ENCODE measurements around the gene GRIK5.
A peak's percentile ranks its signal among the peaks of the same experiment; 100 is the strongest.

Gene GRIK5

DNA sequence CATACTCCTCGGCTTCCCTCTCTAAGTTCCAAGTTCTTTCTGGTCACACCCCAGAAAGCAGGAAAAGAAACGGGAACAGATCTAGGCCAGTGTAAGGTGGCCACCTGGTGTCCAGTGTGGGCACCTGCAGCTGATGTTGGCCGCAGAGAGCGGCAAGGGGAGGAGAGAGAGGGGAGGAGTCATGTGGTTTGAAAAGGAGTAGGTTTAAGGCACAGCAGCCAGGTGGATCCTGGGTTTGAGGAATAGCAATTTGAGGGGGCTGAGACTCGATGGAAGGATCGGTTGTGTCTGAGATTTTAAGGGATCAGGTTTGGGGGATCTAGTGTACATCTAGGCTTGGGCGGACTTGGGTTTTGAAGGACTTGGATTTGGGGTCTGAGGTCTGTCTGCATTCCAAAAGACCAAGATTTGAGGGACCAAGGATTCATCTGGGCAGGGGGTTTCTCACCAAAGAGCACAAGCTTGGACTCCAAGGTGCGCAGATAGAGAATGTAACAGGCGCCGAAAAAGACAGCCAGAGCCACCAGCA lies 112.1 kb downstream of the GRIK5 start:
- no peaks in the 10 kb centered on the region for H3K27me3 ChIP-seq (ENCODE audit: insufficient read depth, insufficient read length)
- peak overlapping the region; percentile 91 for H3K9ac ChIP-seq (ENCODE audit: insufficient read length, low read depth)
- H3K9me3 ChIP-seq (ENCODE audit: insufficient read depth, low read length), result no peaks in the 10 kb centered on the region
- peak; percentile 75 for DNase-seq (ENCODE audit: low read depth, low spot score)
- peaks cover 19% of the 10 kb centered on the region for H3K36me3 ChIP-seq (ENCODE audit: insufficient read depth, insufficient read length, low read length)
- peak overlapping the region; percentile 83 for H3K4me3 ChIP-seq (ENCODE audit: insufficient read length, low read depth)
- H3K4me1 ChIP-seq (ENCODE audit: insufficient read depth, insufficient read length), result peaks cover 5% of the 10 kb centered on the region
- TF ChIP-seq SUZ12 (IDR thresholded peaks at IDR 0.05; ENCODE audit: extremely low read depth, insufficient read depth, insufficient read length) (no peak), YY1 (IDR thresholded peaks at IDR 0.05; ENCODE audit: insufficient read depth, insufficient read length) (no peak), ZNF274 (IDR thresholded peaks at IDR 0.05; ENCODE audit: low read depth, low read length) (no peak)

DNA sequence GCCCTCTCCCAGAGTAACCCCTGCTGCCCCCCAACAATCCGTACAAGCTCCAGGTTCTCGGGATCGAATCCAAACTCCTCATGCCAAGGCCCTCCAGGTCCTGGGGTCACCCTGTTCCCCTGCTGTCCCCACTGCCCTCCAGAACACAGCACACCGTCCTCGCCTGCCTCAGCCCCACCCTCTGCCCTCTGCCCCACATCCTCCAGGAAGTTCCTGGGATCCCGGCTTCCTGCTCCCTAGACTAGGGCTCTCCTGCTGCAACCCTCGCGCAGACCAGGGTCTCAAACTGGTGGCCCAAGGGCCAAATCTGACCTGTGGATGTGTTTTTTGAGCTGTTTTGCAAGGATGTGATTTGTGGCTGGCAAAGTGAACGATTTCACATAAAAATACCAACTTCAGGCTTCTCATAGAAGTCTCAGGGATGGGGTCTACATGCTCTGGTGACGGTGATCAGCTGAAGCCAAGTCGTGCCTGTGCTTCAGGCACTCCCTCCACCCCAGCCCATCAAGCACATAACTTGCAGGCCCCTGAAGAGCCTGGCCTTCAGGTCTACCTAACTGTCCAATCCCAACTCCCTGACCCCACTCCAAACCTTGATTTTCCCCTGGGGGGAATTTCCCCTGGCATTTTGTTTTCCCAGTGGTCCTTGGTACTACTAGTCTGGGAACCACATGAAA lies 112.7 kb downstream of the GRIK5 start:
- TF ChIP-seq ZNF274 (IDR thresholded peaks at IDR 0.05; ENCODE audit: low read depth, low read length), result no peak
- no peak for TF ChIP-seq YY1 (IDR thresholded peaks at IDR 0.05; ENCODE audit: insufficient read depth, insufficient read length)
- TF ChIP-seq SUZ12 (IDR thresholded peaks at IDR 0.05; ENCODE audit: extremely low read depth, insufficient read depth, insufficient read length), result no peak
- Histone ChIP-seq H3K9ac (ENCODE audit: insufficient read length, low read depth) (peak overlapping the region; percentile 65), H3K4me1 (ENCODE audit: insufficient read depth, insufficient read length) (peaks cover 5% of the 10 kb centered on the region), H3K4me3 (ENCODE audit: insufficient read length, low read depth) (no peak overlapping the region), H3K27me3 (ENCODE audit: insufficient read depth, insufficient read length) (no peaks in the 10 kb centered on the region), H3K36me3 (ENCODE audit: insufficient read depth, insufficient read length, low read length) (peaks cover 19% of the 10 kb centered on the region), H3K9me3 (ENCODE audit: insufficient read depth, low read length) (no peaks in the 10 kb centered on the region)
- no peak for DNase-seq (ENCODE audit: low read depth, low spot score)

DNA sequence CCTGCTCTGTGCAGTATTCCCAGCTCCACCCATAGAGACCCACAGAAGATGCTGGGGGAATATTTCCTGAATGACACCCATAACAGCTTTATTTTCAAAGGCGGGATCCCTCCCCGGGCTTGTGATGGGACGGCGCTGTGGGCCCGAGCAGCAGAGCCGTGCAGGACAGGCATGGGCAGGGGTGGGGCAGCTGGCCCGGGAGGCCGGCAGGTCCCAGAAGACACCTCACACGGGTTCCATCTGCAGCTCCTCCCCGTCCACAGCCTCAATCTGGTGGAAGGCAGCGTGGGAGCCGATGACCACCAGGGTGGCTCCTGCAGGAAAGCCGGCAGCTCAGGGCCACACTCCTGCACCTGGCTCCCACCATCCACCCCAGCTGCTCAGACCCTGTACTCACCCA lies 113.4 kb downstream of the GRIK5 start:
- TF ChIP-seq SUZ12 (IDR thresholded peaks at IDR 0.05; ENCODE audit: extremely low read depth, insufficient read depth, insufficient read length), result no peak
- TF ChIP-seq ZNF274 (IDR thresholded peaks at IDR 0.05; ENCODE audit: low read depth, low read length), result no peak
- peaks cover 5% of the 10 kb centered on the region for H3K4me1 ChIP-seq (ENCODE audit: insufficient read depth, insufficient read length)
- no peaks in the 10 kb centered on the region for H3K9me3 ChIP-seq (ENCODE audit: insufficient read depth, low read length)
- no peak for DNase-seq (ENCODE audit: low read depth, low spot score)
- H3K9ac ChIP-seq (ENCODE audit: insufficient read length, low read depth), result no peak overlapping the region
- H3K4me3 ChIP-seq (ENCODE audit: insufficient read length, low read depth), result no peak overlapping the region
- H3K36me3 ChIP-seq (ENCODE audit: insufficient read depth, insufficient read length, low read length), result peaks cover 19% of the 10 kb centered on the region
- H3K27me3 ChIP-seq (ENCODE audit: insufficient read depth, insufficient read length), result no peaks in the 10 kb centered on the region

DNA sequence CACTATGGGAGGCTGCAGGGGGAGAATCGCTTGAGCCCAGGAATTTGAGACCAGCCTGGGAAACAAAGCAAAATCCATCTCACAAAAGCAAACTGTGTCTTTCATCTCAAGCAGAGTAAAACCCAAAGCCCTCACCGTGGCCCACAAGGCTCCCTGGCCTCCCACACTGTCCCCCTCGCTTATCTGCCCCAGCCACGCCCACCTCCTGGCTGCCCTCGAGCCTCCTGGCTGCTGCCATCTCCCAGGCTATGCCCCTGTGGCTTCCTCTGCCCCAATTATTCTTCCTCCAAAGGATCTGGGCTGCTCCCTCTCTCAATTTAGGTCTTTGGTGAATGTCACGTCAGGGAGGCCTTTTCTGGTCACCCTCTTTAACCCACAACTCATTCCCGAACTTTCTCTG lies 114.5 kb downstream of the GRIK5 start:
- Histone ChIP-seq H3K4me1 (ENCODE audit: insufficient read depth, insufficient read length) (peaks cover 5% of the 10 kb centered on the region), H3K9me3 (ENCODE audit: insufficient read depth, low read length) (no peaks in the 10 kb centered on the region), H3K36me3 (ENCODE audit: insufficient read depth, insufficient read length, low read length) (peaks cover 19% of the 10 kb centered on the region), H3K4me3 (ENCODE audit: insufficient read length, low read depth) (no peak overlapping the region), H3K9ac (ENCODE audit: insufficient read length, low read depth) (no peak overlapping the region), H3K27me3 (ENCODE audit: insufficient read depth, insufficient read length) (no peaks in the 10 kb centered on the region)
- no peak for DNase-seq (ENCODE audit: low read depth, low spot score)
- no peak for TF ChIP-seq SUZ12 (IDR thresholded peaks at IDR 0.05; ENCODE audit: extremely low read depth, insufficient read depth, insufficient read length)
- no peak for TF ChIP-seq YY1 (IDR thresholded peaks at IDR 0.05; ENCODE audit: insufficient read depth, insufficient read length)

DNA sequence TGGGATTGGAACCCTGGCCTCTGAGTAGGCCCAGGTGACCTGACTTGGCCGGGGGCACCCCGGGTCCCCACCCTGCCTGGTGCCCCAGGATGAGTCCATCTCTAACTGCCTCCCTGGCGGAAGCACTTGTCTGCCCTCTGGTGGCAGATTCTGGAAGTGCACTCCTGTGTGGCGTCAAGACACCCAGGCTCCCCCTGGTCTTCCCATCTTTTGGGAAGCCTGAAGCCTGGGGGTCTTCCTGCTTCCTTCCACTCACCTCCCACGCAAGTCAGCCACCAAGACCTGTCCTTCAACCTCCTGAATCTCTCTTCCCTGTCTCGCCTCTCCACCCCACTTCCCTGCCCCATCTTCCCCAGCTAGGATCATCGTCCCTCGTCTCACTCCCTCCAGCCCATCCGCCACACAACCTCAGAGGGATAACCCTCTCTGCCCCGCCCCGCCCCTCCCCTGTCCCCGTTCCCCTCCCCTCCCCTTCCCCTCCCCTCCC lies 118.3 kb downstream of the GRIK5 start:
- H3K9ac ChIP-seq (ENCODE audit: insufficient read length, low read depth), result peak overlapping the region; percentile 47
- no peaks in the 10 kb centered on the region for H3K4me1 ChIP-seq (ENCODE audit: insufficient read depth, insufficient read length)
- H3K36me3 ChIP-seq (ENCODE audit: insufficient read depth, insufficient read length, low read length), result peaks cover 13% of the 10 kb centered on the region
- no peaks in the 10 kb centered on the region for H3K27me3 ChIP-seq (ENCODE audit: insufficient read depth, insufficient read length)
- H3K9me3 ChIP-seq (ENCODE audit: insufficient read depth, low read length), result no peaks in the 10 kb centered on the region
- TF ChIP-seq YY1 (IDR thresholded peaks at IDR 0.05; ENCODE audit: insufficient read depth, insufficient read length), result no peak
- peak; percentile 62 for DNase-seq (ENCODE audit: low read depth, low spot score)
- H3K4me3 ChIP-seq (ENCODE audit: insufficient read length, low read depth), result no peak overlapping the region

Data from NT2/D1 (cell line).